B cell (primary cell): Measurements from ENCODE around the gene HOOK1. TPM values are rescaled to one million over a fixed set of nuclear protein-coding genes. Genes with fewer than 3 reads are reported as not detected.

Experiments used
- ATAC-seq: fragments of 200-7000 bp; cut with Tn5 transposase; one replicate; pipeline ENCODE4 v1.10.0; 2021; ENCODE audit warnings: low read depth, mild to moderate bottlenecking, moderate number of reproducible peaks, moderate library complexity
- CTCF ChIA-PET: fragments of 350-600 bp; sonication (Branson Sonifier 250); formaldehyde crosslinking; loops from one replicate; lab custom pipeline; 2021; ENCODE audit warnings: antibody characterized with exemption, inconsistent platforms; lab: Charles Lee
- POLR2A ChIA-PET: fragments of 350-600 bp; sonication (Branson Sonifier 250); formaldehyde crosslinking; loops from one replicate; lab custom pipeline; 2021; ENCODE audit warnings: antibody characterized with exemption; lab: Charles Lee
- DNase-seq: peaks from one replicate; pipeline ENCODE4 v3.0.0; 2013
- H2AFZ ChIP-seq: 2 replicates; pipeline ENCODE4 v1.6.1; 2012; ENCODE audit warnings: mild to moderate bottlenecking, low read depth, low read length; ENCODE audit not compliant: insufficient read depth, poor library complexity, severe bottlenecking
- H3K27ac ChIP-seq, 2 donors: 1 replicate in 1 of 2; 2 replicates in 1 of 2; pipeline ENCODE4 v1.5.1; 2012 to 2013; ENCODE audit warnings: low read length in 2 of 2, mild to moderate bottlenecking in 2 of 2, moderate library complexity in 1 of 2
- H3K27me3 ChIP-seq, 4 experiments: fragments of 200-600 bp in 1 of 4; sonication (generic) in 1 of 4; replicated peaks in 1 of 4; 1 replicate in 2 of 4; 2 replicates in 2 of 4; pipeline versions ENCODE4 v1.6.1 to v1.7.0; 2013 to 2016; ENCODE audit warnings: low read length in 3 of 4, mild to moderate bottlenecking in 2 of 4, mixed read lengths in 1 of 4, moderate library complexity in 1 of 4; ENCODE audit not compliant: insufficient read depth in 4 of 4, control insufficient read depth in 3 of 4; ENCODE audit errors: control extremely low read depth in 1 of 4
- H3K36me3 ChIP-seq, 2 experiments: replicated peaks in 1 of 2; 1 replicate in 1 of 2; 2 replicates in 1 of 2; pipeline versions ENCODE4 v1.6.1 to v1.7.1; 2013; ENCODE audit warnings: low read length in 1 of 2; ENCODE audit not compliant: insufficient read depth in 2 of 2, control insufficient read depth in 1 of 2; ENCODE audit errors: control extremely low read depth in 1 of 2, extremely low read depth in 1 of 2
- H3K4me1 ChIP-seq, 2 donors: fragments of 200-600 bp in 1 of 2; sonication (generic) in 1 of 2; 1 replicate in 1 of 2; 2 replicates in 1 of 2; pipeline versions ENCODE4 v1.5.1 to v1.6.1; 2013 to 2017; ENCODE audit warnings: low read length in 2 of 2; ENCODE audit not compliant: control insufficient read depth in 2 of 2, insufficient read depth in 2 of 2
- H3K4me2 ChIP-seq: replicated peaks from 2 replicates; pipeline ENCODE3; 2012; ENCODE audit warnings: mild to moderate bottlenecking, low read depth, low read length; ENCODE audit not compliant: poor library complexity, severe bottlenecking
- H3K4me3 ChIP-seq, 5 experiments: fragments of 200-600 bp in 1 of 5; sonication (generic) in 1 of 5; 1 replicate in 3 of 5; 2 replicates in 2 of 5; pipeline versions ENCODE4 v1.5.1 to v1.7.0; 2011 to 2016; ENCODE audit warnings: low read length in 4 of 5, mild to moderate bottlenecking in 4 of 5, low read depth in 2 of 5, control low read depth in 1 of 5, moderate library complexity in 1 of 5; ENCODE audit not compliant: insufficient read depth in 1 of 5; ENCODE audit errors: control extremely low read depth in 1 of 5, extremely low read depth in 1 of 5
- H3K79me2 ChIP-seq: fragments of 200-600 bp; sonication (generic); one replicate; pipeline ENCODE4 v1.6.0; 2016; ENCODE audit warnings: low read length; ENCODE audit not compliant: control insufficient read depth, insufficient read depth
- H3K9ac ChIP-seq: fragments of 200-600 bp; sonication (generic); 2 replicates; pipeline ENCODE4 v1.6.1; 2017; ENCODE audit warnings: mild to moderate bottlenecking, low read length, moderate library complexity
- H3K9me3 ChIP-seq, 3 donors: one replicate each; pipeline versions ENCODE4 v1.6.1 to v1.7.1; 2013; ENCODE audit warnings: low read length in 2 of 3; ENCODE audit not compliant: control insufficient read depth in 2 of 3, insufficient read depth in 1 of 3; ENCODE audit errors: control extremely low read depth in 1 of 3
- H4K20me1 ChIP-seq: 2 replicates; pipeline ENCODE4 v1.6.0; 2012; ENCODE audit warnings: mild to moderate bottlenecking, low read length; ENCODE audit not compliant: insufficient read depth, control insufficient read depth, poor library complexity, severe bottlenecking
- H3K27ac Mint-ChIP-seq: one replicate; pipeline ENCODE4 v1.8.0; 2021; ENCODE audit warnings: mixed read lengths
- H3K27me3 Mint-ChIP-seq: one replicate; pipeline ENCODE4 v1.8.0; 2021; ENCODE audit warnings: mixed read lengths
- H3K4me1 Mint-ChIP-seq: one replicate; pipeline ENCODE4 v1.8.0; 2021; ENCODE audit warnings: mixed read lengths
- H3K4me3 Mint-ChIP-seq: one replicate; pipeline ENCODE4 v1.8.0; 2021; ENCODE audit warnings: mixed read lengths
- H3K9me3 Mint-ChIP-seq: one replicate; pipeline ENCODE4 v1.8.0; 2022; ENCODE audit warnings: mixed read lengths; ENCODE audit not compliant: insufficient read depth
- EZH2 ChIP-seq: IDR thresholded peaks from 2 replicates; pipeline ENCODE4 v1.6.1; 2012; ENCODE audit warnings: borderline replicate concordance, low read depth, mild to moderate bottlenecking, moderate library complexity, low read length; ENCODE audit not compliant: insufficient read depth, poor library complexity, severe bottlenecking
- WGBS: methylation state at CpG from one replicate; pipeline ENCODE4 v1.1.5; 2013; ENCODE audit warnings: missing lambda C conversion rate; ENCODE audit not compliant: insufficient coverage; 5-methylcytosine and 5-hydroxymethylcytosine counted together
- intact Hi-C: fragments of 100-400 bp; cut with micrococcal nuclease; formaldehyde crosslinking; loops from one replicate; pipeline ENCODE4 v1.10.0; 2022
- polyA plus RNA-seq: library from polyadenylated mRNA; depleted of rRNA; stranded (reverse); fragments of >200 nt; gene quantifications from 2 replicates; pipeline ENCODE4 v1.2.3, GENCODE V29; 2012
- total RNA-seq, 2 donors: library from RNA; stranded (reverse); fragments of 120-200 nt in 1 of 2; gene quantifications; 1 replicate in 1 of 2; 2 replicates in 1 of 2; pipeline versions ENCODE4 v1.2.3 to v1.2.4, GENCODE V29; 2013 to 2022
- TF ChIP-seq, protein P1 (sequence below): fragments of 200-600 bp; IDR thresholded peaks from one replicate; pipeline ENCODE4 v1.8.0; 2022; ENCODE audit warnings: antibody characterized with exemption, mild to moderate bottlenecking

The HOOK1 gene
- total and polyA plus RNA-seq, 2 donors (not counting 1 experiment from before 2014, with no cell fraction given): 2.0 to 12.0 TPM

DNA sequence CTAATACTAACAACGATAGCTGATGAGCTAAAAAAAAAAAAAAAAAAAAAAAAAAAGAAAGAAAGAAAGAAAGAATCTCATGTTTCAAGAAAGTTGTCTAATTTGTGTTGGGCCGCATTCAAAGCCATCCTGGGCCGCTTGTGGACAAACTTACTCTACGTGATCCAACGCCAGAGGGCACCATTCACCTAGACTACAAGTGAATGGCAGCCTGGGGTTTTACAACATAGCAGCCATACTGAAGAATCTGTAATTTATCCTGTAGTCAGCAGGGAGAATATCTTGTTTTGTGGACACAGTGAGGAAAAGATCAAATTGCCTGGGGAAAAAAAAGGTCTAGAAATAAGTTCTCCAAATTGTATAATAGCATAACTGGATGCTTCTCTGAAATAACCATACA, 64.8 kb downstream of the HOOK1 start:
- H3K4me2 ChIP-seq: no peak overlapping the region
- no peak overlapping the region for H3K9ac ChIP-seq
- intact Hi-C loops: loop anchor here (2.0 kb wide), 1 partner anchor 67 kb away; no protein-coding TSS in a partner anchor
- Mint-ChIP-seq H3K27me3 (peaks cover 7% of the 10 kb centered on the region), H3K27ac (no peak overlapping the region), H3K9me3 (peaks cover 6% of the 10 kb centered on the region), H3K4me1 (no peaks in the 10 kb centered on the region), H3K4me3 (no peak overlapping the region)
- WGBS: no CpG with 5 or more reads among the region's 5 CpGs
- H3K4me3 ChIP-seq: no peak overlapping the region
- no peaks in the 10 kb centered on the region for H3K27me3 ChIP-seq
- H3K36me3 ChIP-seq: no peaks in the 10 kb centered on the region
- H3K4me1 ChIP-seq: no peaks in the 10 kb centered on the region
- no peak for ATAC-seq
- peaks cover 1 to 17% (median 5%) of the 10 kb centered on the region in 3 donors for H3K9me3 ChIP-seq
- H4K20me1 ChIP-seq: no peaks in the 10 kb centered on the region
- ChIA-PET CTCF (interaction anchor here (0.6 to 3.0 kb wide), 2 partner anchors 68 to 125 kb away, joined by 3 to 18 read pairs; no protein-coding TSS in a partner anchor), POLR2A (no interaction called here)
- H3K79me2 ChIP-seq: no peaks in the 10 kb centered on the region
- no peak overlapping the region for H2AFZ ChIP-seq
- TF ChIP-seq, protein P1, sequence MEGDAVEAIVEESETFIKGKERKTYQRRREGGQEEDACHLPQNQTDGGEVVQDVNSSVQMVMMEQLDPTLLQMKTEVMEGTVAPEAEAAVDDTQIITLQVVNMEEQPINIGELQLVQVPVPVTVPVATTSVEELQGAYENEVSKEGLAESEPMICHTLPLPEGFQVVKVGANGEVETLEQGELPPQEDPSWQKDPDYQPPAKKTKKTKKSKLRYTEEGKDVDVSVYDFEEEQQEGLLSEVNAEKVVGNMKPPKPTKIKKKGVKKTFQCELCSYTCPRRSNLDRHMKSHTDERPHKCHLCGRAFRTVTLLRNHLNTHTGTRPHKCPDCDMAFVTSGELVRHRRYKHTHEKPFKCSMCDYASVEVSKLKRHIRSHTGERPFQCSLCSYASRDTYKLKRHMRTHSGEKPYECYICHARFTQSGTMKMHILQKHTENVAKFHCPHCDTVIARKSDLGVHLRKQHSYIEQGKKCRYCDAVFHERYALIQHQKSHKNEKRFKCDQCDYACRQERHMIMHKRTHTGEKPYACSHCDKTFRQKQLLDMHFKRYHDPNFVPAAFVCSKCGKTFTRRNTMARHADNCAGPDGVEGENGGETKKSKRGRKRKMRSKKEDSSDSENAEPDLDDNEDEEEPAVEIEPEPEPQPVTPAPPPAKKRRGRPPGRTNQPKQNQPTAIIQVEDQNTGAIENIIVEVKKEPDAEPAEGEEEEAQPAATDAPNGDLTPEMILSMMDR: no peak
- no peak for TF ChIP-seq EZH2
- H3K27ac ChIP-seq: no peak overlapping the region
- DNase-seq: peak; percentile 25

DNA sequence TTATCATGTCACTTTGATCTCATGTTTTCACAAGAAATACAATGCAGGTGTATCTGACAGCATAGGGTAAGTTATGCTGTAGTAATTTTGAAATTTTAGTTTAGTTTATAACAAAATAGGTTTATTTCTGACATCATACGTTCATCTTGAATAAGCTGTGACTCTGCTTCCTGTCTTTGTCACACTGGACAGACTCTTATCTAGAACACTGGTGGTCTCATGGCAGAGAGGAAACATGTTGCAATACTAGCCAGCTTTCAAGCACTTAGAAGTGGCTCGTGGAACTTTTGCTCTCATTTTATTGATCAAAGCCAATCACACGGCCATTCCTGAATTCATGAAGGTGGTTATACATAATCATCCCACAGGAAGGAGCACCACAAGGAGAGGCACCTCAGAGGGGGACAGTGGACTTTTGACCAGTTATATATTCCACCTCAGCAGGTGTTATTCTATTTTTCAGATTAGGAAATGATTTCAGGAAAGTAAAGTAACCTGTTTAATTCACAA, 65.3 kb downstream of the HOOK1 start:
- Histone ChIP-seq H3K9ac (no peak overlapping the region), H3K79me2 (no peaks in the 10 kb centered on the region), H3K4me3 (no peak overlapping the region), H3K9me3 (peaks cover 1 to 17% (median 5%) of the 10 kb centered on the region in 3 donors), H4K20me1 (no peaks in the 10 kb centered on the region), H3K27me3 (no peaks in the 10 kb centered on the region), H3K36me3 (no peaks in the 10 kb centered on the region), H3K4me2 (no peak overlapping the region), H2AFZ (no peak overlapping the region), H3K27ac (no peak overlapping the region), H3K4me1 (no peaks in the 10 kb centered on the region)
- DNase-seq (no peak), ATAC-seq (no peak)
- no CpG with 5 or more reads among the region's 3 CpGs for WGBS
- Mint-ChIP-seq H3K9me3 (peaks cover 6% of the 10 kb centered on the region), H3K27ac (no peak overlapping the region), H3K4me3 (no peak overlapping the region), H3K27me3 (peaks cover 7% of the 10 kb centered on the region), H3K4me1 (no peaks in the 10 kb centered on the region)
- ChIA-PET POLR2A (no interaction called here), CTCF (interaction anchor here (3.0 kb wide), 1 partner anchor 67 kb away, joined by 18 read pairs; no protein-coding TSS in a partner anchor)
- no peak for TF ChIP-seq EZH2
- TF ChIP-seq, protein P1: no peak
- intact Hi-C loops: loop anchor here (2.0 kb wide), 1 partner anchor 67 kb away; no protein-coding TSS in a partner anchor
